Activated naive CD4-positive, alpha-beta T cell treated with anti-CD3 and anti-CD28 coated beads, Interleukin-2, amount 50 U/mL, for 16 hours (primary cell): ENCODE measurements around the gene CDCA5.

Experiments
- DNase-seq: peaks from one replicate; pipeline ENCODE4 v3.0.0-alpha.2; 2020

Gene CDCA5, protein sequence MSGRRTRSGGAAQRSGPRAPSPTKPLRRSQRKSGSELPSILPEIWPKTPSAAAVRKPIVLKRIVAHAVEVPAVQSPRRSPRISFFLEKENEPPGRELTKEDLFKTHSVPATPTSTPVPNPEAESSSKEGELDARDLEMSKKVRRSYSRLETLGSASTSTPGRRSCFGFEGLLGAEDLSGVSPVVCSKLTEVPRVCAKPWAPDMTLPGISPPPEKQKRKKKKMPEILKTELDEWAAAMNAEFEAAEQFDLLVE

GRCh38 chr11:65083834-65084597 lies at the start of gene CDCA5, which contains the start of gene ZFPL1:
TSS of gene CDCA5 (minus strand) at chr11:65084040. CDS start at chr11:65083978, 62 bp downstream.
TSS of gene ZFPL1 (plus strand) at chr11:65084222. CDS start at chr11:65084699, 477 bp downstream.
- DNase-seq = peak; percentile 95

DNA sequence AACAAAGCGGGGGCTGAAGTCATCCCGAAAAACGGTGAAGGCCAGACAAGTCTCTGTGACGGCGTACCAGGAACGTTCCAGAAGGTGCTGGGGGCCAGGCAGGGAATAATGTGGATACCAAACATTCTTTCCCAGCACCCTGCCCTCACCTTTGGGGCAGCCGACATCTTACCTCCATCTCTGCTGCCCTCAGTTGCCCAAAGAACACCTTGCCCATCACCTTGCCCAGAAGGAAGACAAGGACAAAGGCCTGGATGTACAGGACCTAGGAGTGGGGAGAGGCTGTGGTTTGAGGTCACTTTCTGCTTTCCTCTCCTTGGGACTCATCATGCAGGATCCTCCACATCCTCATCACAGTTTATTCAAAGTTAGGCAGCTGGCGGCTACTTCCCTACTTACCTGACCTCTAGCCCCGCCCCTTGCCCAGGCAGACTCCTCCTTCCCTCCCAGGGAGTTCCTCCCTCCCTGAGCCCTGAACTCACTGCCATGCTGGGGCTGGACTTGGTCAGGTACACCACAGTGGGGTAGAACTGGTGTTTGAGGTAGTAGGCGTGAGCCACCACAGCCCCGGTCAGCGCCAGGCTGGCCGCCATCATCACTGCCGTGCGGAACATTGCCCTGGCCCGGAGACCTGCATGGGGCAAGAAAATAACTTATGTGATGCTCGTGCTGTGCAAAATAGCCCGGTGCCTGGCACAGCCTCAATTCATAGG lies 49.3 kb upstream of the CDCA5 start:
- peak; percentile 68 for DNase-seq

GRCh38 chr11:65132238-65132987 lies 48.6 kb upstream of the CDCA5 start:
- no peak for DNase-seq

GRCh38 chr11:65131895-65132237 lies 48.0 kb upstream of the CDCA5 start:
- DNase-seq = no peak

DNA sequence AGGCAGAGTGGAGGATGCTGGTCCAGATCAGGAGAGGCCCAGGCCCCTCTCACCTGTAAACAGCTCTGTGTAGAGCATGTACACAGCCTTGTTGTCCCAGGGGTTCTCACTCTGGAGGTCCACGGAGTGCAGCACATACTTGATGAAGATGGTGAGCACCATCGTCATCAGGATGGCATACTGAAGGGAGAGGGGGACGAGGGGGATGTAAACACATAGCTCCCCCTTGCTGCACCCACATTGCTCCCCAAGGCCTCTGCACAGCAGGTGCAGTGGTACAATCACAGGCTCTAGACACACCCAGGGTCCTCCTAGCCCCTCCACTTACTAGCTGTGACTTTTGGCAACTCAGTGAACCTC lies 47.6 kb upstream of the CDCA5 start:
- no peak for DNase-seq

DNA sequence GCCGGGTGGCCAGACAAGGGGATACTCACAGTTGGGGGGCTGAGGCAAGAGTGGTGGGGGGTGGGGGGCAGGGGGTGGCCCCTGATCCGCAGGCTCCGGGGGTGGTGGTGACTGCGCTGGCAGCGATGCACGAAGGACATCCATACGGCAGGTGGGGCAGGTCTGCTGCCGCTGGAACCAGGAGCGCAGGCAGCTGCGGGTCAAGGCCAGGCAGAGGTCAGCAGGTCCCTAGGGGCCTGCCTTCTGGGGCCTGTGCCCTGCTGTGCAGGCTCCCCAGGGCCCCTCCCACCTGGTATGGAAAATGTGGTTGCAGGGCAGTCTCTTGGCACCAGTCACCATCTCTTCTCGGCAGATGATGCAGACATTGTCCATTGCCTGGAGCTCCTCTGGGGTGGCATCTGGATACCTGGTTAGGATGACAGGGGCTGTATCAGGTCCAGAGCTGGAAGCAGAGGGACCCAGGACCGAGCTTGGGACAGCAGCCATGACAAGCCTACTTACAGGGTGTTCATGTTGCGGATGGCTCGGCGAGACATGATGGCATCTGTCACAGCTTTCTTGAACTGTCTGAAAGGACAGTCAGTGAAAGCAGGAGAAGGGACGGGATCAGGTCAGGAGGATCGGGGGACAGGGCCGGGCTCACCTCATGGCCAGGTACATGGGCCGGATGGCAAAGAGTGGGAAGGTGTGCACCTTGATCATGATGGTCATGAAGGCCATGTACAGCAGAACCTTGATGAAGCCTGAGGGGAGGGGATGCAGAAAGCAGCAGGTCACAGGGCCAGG lies 47.0 kb upstream of the CDCA5 start:
- DNase-seq = no peak

DNA sequence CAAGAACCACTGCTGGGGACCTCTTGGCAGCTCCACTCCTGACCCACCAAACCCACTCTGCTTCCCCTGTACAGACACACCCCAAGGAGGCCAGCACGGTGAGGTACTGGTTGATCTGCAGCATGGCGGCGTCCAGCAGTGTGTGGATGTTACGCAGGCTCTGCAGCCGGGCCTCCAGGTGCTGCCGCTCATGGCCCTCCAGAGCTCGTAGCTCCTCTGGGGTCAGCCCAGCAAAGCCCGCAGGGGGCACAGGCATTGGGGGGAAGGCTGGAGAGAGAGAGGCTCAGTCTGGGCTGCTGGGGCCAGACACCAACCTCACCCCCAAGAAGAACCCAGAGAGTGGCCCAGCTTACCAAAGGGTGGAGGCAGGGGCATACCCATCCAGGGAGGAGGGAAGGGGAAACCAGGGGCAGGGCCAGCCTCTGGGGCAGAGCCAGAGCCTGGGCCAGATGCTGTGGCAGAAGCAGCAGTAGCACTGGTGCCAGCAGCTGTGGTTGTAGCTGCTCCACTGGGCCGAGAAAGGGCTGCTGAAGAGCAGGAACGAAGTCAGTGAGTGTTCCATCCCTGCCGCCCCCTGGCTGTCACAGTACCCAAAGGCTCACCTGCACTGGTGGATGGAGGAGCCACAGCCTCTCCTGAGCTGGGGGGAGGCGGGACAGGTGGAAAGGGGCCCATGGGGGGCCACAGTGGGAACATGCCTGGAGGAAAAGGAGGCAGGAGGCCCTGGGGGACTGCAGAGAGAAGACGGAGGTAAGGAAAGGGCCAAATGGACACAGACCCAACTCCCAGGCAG lies 46.0 kb upstream of the CDCA5 start:
- DNase-seq = no peak

GRCh38 chr11:65128182-65129145 lies 44.6 kb upstream of the CDCA5 start:
- DNase-seq = no peak

DNA sequence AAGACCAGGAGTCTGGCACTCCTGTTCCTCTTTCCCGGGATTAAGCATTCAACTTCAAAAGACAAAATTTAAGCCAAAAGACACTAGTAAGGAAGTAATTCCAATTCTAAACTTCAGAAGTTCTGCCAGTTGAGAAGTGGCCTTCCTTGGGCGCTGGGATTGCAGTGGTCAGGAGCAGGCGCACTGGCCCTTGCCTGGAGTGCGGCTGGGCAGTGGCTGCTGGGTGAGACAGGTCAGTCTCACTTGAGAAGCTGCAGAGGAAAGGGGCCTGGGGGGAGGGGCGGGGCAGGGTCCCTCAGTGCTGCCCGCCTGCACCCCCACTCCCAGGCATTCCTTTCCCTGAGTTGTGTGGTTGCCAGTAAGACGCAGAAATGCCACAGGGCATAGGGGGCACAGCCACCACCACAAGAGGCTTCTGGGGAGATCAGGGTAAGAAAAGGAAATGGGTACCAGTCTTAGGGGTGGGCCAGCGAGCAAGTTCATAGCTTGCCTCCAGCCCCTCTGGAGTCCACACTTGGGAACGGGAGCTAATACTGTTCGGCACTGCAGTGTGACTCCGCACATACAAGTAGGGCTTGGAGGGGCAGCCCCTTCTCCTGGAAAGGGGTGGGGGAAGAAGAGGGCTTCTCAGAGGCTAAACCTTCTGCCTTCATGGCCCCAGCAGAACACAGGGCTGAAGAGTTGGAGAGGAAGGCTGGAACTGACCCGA lies 43.8 kb upstream of the CDCA5 start:
- no peak for DNase-seq

DNA sequence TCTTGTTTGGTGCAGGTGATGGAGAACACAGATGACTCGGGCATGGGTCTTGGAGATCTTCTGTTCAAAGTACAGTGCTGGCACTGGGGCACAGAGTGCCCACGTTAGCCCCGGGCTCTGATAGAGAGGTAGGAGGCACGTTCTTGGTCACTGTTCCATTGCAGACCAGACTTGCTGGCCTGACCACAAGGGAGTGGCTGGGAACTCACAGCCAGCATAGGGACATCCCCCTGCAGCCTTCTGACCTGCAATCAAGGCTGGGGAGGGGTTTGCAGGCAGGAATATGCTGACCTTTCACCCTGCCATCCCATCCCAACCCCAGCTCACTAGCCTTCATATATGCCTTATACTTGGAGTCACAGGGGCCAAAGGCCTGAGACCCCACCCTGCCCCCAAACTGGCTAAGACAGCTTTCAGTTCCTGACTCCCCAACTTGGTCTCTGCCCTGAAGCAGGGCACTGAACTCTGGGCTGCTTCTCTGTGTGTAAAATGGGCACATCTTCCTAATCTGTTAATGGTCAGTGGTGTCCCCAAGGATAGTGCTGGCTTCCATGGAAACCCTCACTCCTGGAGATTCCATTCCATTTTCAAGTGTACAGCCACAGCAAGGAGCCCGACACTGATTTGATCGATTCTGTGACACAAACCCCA lies 42.9 kb upstream of the CDCA5 start:
- no peak for DNase-seq

- no peak for DNase-seq
These were observed 41.6 kb upstream of the CDCA5 start for GRCh38 chr11:65125197-65126056.

DNA sequence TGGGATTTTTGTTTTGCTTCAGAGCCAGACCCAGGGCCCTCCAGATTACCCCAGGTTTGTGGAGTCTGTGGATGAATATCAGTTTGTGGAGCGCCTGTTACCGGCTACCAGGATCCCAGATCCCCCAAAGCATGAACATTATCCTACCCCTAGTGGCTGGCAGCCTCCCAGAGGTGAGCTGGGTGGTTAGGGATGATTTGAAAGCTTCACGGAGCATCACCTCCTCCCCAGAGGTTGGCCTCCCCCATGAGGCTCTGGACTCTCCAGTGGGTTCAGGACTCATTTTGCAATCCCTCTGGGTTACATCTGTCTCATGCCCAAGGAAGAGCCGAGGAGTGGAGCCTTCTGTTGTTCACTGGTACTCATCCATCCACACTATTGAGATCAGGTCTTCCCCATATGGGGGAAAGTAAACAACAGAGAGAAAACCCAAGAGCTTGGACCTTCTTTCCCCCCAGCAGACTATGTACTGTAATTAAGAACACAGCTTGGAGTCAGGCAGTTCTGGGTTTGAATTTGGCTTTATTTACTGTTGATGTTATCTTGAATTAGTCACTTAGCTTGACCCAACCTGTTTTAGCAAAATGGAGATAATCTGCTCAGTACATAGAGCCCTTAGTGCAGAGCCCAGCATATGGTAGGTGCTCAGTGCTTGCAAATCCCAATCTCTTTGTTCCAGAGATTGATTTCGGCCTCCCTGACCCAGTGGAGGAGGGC lies 40.8 kb upstream of the CDCA5 start:
- DNase-seq = no peak

- peak; percentile 100 for DNase-seq
These were observed 38.2 kb upstream of the CDCA5 start, which contains the start of the genes FAU and MRPL49 for GRCh38 chr11:65121865-65122696. TSS of gene FAU (minus strand) at chr11:65122134. CDS start at chr11:65121813, 321 bp downstream. TSS of gene MRPL49 (plus strand) at chr11:65122321. CDS start at chr11:65122347, 26 bp downstream.

DNA sequence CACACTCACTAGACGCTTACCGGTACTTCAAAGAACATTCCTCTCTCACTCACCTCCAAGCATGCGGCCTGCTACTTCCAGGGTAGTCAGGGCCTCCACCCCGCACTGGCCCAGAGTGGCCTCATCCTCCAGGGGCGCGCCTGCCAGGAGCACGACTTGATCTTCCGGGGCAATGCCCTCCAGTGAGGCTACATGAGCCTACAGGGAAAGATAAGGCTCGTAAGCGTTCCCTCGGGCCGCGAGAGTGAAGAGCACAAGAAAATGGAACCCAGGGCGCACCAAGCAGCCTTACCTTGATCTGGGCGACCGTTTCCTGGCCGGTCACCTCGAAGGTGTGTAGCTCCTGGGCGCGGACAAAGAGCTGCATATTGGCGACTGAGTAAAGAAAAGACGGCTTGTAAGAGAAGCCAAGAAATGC lies 37.6 kb upstream of the CDCA5 start:
- no peak for DNase-seq

GRCh38 chr11:65120831-65121230 lies 37.0 kb upstream of the CDCA5 start:
- no peak for DNase-seq

GRCh38 chr11:65119670-65119995 lies 35.8 kb upstream of the CDCA5 start:
- DNase-seq = no peak
